Calu3 (cell line): ENCODE data around the gene RSRC1. TPM values are rescaled to one million over a fixed set of nuclear protein-coding genes. Genes with fewer than 3 reads are reported as not detected.

ENCODE experiments used
- BruUV-seq: library from RNA; stranded (reverse); fragments of 400-500 nt; replicated peaks from 2 replicates; lab custom pipeline; 2021; lab: Mats Ljungman, UMichigan
- CTCF ChIA-PET: fragments of 300-600 bp; sonication (Branson Sonifier 250); formaldehyde crosslinking; loops from one replicate; lab custom pipeline; 2022; ENCODE audit warnings: antibody characterized with exemption; lab: Charles Lee
- DNase-seq: peaks from one replicate; pipeline ENCODE4 v3.0.0; 2022
- H3K27ac Mint-ChIP-seq: one replicate; pipeline ENCODE4 v1.8.0; 2022; ENCODE audit warnings: mixed read lengths; ENCODE audit not compliant: unreplicated experiment
- H3K27me3 Mint-ChIP-seq: one replicate; pipeline ENCODE4 v1.8.0; 2022; ENCODE audit warnings: mixed read lengths; ENCODE audit not compliant: unreplicated experiment
- H3K36me3 Mint-ChIP-seq: one replicate; pipeline ENCODE4 v1.8.0; 2022; ENCODE audit warnings: mild to moderate bottlenecking, moderate library complexity, mixed read lengths; ENCODE audit not compliant: insufficient read depth, unreplicated experiment
- H3K4me1 Mint-ChIP-seq: one replicate; pipeline ENCODE4 v1.8.0; 2022; ENCODE audit warnings: mild to moderate bottlenecking, low read depth, mixed read lengths; ENCODE audit not compliant: unreplicated experiment
- H3K4me3 Mint-ChIP-seq: one replicate; pipeline ENCODE4 v1.8.0; 2022; ENCODE audit warnings: mild to moderate bottlenecking, low read depth, moderate library complexity, mixed read lengths; ENCODE audit not compliant: unreplicated experiment
- H3K9me3 Mint-ChIP-seq: one replicate; pipeline ENCODE4 v1.8.0; 2022; ENCODE audit warnings: low read depth, mixed read lengths; ENCODE audit not compliant: unreplicated experiment
- CTCF ChIP-seq: fragments of 200-600 bp; IDR thresholded peaks from one replicate; pipeline ENCODE4 v1.8.0; 2022; ENCODE audit warnings: antibody characterized with exemption; ENCODE audit not compliant: unreplicated experiment
- intact Hi-C: fragments of 100-400 bp; cut with micrococcal nuclease; formaldehyde crosslinking; loops from one replicate; pipeline ENCODE4 v1.10.0; 2022; ENCODE audit not compliant: unreplicated experiment
- total RNA-seq: library from RNA; stranded (reverse); gene quantifications from 2 replicates; pipeline ENCODE4 v1.2.3, GENCODE V29; 2022

The RSRC1 gene
- total RNA-seq, 1 experiment from 2014 or later = 81.3 TPM

DNA sequence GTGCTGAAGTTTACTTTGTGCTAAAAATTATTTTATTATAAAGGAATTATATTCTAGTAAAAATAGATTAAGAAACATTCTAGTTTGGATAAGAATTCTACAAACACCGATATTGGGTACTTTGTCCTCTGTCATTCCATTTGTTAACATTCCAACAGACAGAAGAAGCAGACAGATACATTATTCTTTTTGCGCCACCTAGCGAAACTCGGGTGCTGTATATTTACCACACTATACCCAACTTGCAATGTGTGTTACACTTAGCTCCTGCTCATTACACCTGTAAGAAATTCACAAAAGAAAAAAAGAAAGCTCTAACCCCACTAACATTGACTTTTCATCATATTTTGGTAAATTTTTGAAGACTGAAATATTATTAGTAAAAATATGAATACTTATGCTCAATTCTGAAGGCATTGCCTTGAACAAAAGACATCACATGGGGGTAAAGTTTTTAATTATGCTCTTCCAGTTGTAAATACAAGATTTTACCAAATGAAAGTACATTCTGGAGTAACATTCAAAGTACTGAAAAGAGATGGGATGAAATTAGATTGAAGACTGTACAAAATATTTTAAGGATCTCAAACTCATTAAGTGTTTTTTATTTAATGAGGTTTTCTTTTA, 324.6 kb downstream of the RSRC1 start:
- peak; percentile 90 for TF ChIP-seq CTCF
- Mint-ChIP-seq H3K4me3 (no peak overlapping the region), H3K27me3 (no peaks in the 10 kb centered on the region), H3K9me3 (no peaks in the 10 kb centered on the region), H3K36me3 (no peaks in the 10 kb centered on the region), H3K4me1 (peaks cover 19% of the 10 kb centered on the region), H3K27ac (no peak overlapping the region)
- no TSS peak for BruUV-seq
- peak; percentile 81 for DNase-seq
- CTCF ChIA-PET = interaction anchor here (0.6 to 1.6 kb wide), 8 partner anchors 104 to 902 kb away, joined by 3 to 16 read pairs (median 6); partner anchors contain the start of gene RSRC1
- intact Hi-C loops = loop anchor here (1.0 to 10.0 kb wide), 8 partner anchors 98 to 902 kb away; partner anchors contain the start of gene SHOX2

DNA sequence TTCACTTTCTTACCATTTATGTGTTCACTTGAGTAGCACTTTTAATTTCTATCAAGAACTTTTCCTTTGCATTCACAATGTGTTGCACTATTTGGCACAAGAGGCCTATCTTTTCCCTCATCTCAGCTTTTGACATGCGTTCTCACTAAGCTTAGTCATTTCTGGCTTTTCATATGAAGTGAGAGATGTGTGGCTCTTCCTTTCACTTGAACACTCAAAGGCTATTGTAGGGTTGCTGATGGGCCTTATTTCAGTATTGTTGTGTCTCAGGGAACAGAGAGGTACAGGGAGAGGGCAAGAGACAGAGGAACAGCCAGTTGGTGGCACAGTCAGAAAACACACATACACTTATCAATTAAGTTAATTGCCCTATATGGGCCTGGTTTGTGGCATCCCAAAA, 333.7 kb downstream of the RSRC1 start:
- intact Hi-C loops = no loop called here

DNA sequence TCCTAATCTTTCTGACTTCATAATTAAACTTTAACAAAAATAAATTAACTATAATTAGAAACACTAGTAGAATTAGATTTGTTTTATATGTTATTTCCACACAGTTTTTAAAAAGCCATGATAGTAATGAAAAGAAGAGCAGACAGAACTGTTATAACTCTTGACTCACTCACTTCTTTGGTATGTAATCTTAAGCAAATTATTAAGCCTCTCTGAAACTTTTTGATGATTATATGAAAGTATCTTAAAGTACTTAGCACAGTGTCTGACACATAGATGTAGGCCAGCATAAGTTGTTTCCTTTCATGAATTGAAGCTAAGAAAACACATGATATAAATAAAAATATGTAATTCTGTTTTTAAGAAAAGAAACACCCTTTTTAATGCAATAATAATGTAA, 337.5 kb downstream of the RSRC1 start:
- TF ChIP-seq CTCF = no peak
- CTCF ChIA-PET = no interaction called here
- Mint-ChIP-seq H3K27ac (no peak overlapping the region), H3K36me3 (no peaks in the 10 kb centered on the region), H3K9me3 (no peaks in the 10 kb centered on the region), H3K4me1 (no peaks in the 10 kb centered on the region), H3K27me3 (no peaks in the 10 kb centered on the region), H3K4me3 (no peak overlapping the region)
- no TSS peak for BruUV-seq
- intact Hi-C loops = no loop called here
- DNase-seq = no peak

More for the DNA sequence above, 333.7 kb downstream of the RSRC1 start:
- CTCF ChIA-PET = no interaction called here
- H3K4me3 Mint-ChIP-seq = no peak overlapping the region
- no peaks in the 10 kb centered on the region for H3K36me3 Mint-ChIP-seq
- DNase-seq = no peak
- BruUV-seq = no TSS peak
- no peak for TF ChIP-seq CTCF
- no peaks in the 10 kb centered on the region for H3K9me3 Mint-ChIP-seq
- H3K4me1 Mint-ChIP-seq = no peaks in the 10 kb centered on the region
- no peak overlapping the region for H3K27ac Mint-ChIP-seq
- H3K27me3 Mint-ChIP-seq = no peaks in the 10 kb centered on the region

GRCh38 chr3:158451405-158452055, 341.6 kb downstream of the RSRC1 start:
- H3K4me3 Mint-ChIP-seq = no peak overlapping the region
- intact Hi-C loops = no loop called here
- H3K27ac Mint-ChIP-seq = no peak overlapping the region
- no peaks in the 10 kb centered on the region for H3K9me3 Mint-ChIP-seq
- no peak for DNase-seq
- no peak for TF ChIP-seq CTCF
- no peaks in the 10 kb centered on the region for H3K4me1 Mint-ChIP-seq
- BruUV-seq = no TSS peak
- CTCF ChIA-PET = no interaction called here
- H3K27me3 Mint-ChIP-seq = no peaks in the 10 kb centered on the region
- no peaks in the 10 kb centered on the region for H3K36me3 Mint-ChIP-seq
